Measurements from ENCODE around the gene DPY19L1.
"Not testable (repeated sequence)": the region's sequence is repeated elsewhere in the genome, so short reads cannot be mapped to it uniquely, and the experiment has no call there.

DPY19L1 gene

GRCh38 chr7:34916267-34916666, 121.0 kb downstream of the DPY19L1 start:
- DNase-seq (ENCODE audit: low read depth) = no peak
- TF ChIP-seq CTCF (IDR thresholded peaks at IDR 0.05; ENCODE audit: low read depth, low read length, missing control alignments) = no peak
- no peak overlapping the region for H3K4me3 ChIP-seq (ENCODE audit: low read depth, low read length)

- H3K4me3 ChIP-seq (ENCODE audit: low read depth, low read length) = no peak overlapping the region
- TF ChIP-seq CTCF (IDR thresholded peaks at IDR 0.05; ENCODE audit: low read depth, low read length, missing control alignments) = no peak
- DNase-seq (ENCODE audit: low read depth) = no peak
Measured at GRCh38 chr7:34912236-34912635, 125.0 kb downstream of the DPY19L1 start.

- H3K4me3 ChIP-seq (ENCODE audit: low read depth, low read length) = not testable (repeated sequence)
Measured at GRCh38 chr7:34906266-34906850, 130.9 kb downstream of the DPY19L1 start.

GRCh38 chr7:34904987-34905386, 132.3 kb downstream of the DPY19L1 start:
- DNase-seq (ENCODE audit: low read depth) = no peak
- no peak overlapping the region for H3K4me3 ChIP-seq (ENCODE audit: low read depth, low read length)
- TF ChIP-seq CTCF (IDR thresholded peaks at IDR 0.05; ENCODE audit: low read depth, low read length, missing control alignments) = no peak

More at GRCh38 chr7:34906266-34906850, 130.9 kb downstream of the DPY19L1 start:
- DNase-seq (ENCODE audit: low read depth) = not testable (repeated sequence)

GRCh38 chr7:34903921-34904320, 133.4 kb downstream of the DPY19L1 start:
- not testable (repeated sequence) for DNase-seq (ENCODE audit: low read depth); H3K4me3 ChIP-seq (ENCODE audit: low read depth, low read length)

GRCh38 chr7:34902182-34902581, 135.1 kb downstream of the DPY19L1 start:
- no peak overlapping the region for H3K4me3 ChIP-seq (ENCODE audit: low read depth, low read length)
- DNase-seq (ENCODE audit: low read depth) = no peak
- TF ChIP-seq CTCF (IDR thresholded peaks at IDR 0.05; ENCODE audit: low read depth, low read length, missing control alignments) = no peak

GRCh38 chr7:34900891-34901513, 136.3 kb downstream of the DPY19L1 start:
- peak; percentile 59 for TF ChIP-seq CTCF (IDR thresholded peaks at IDR 0.05; ENCODE audit: low read depth, low read length, missing control alignments)
- H3K4me3 ChIP-seq (ENCODE audit: low read depth, low read length) = no peak overlapping the region
- DNase-seq (ENCODE audit: low read depth) = no peak

- no peak overlapping the region for H3K4me3 ChIP-seq (ENCODE audit: low read depth, low read length)
- no peak for DNase-seq (ENCODE audit: low read depth)
- TF ChIP-seq CTCF (IDR thresholded peaks at IDR 0.05; ENCODE audit: low read depth, low read length, missing control alignments) = no peak
Measured at GRCh38 chr7:34895202-34895601, 142.1 kb downstream of the DPY19L1 start.

Data from GM12864 (cell line).